Sigmoid colon (tissue), 4 donors: Measurements from ENCODE around the gene ARHGAP22.

ENCODE experiments used
- CTCF ChIP-seq, 4 experiments: fragments of 450-650 bp in 3 of 4; fragments of 200-600 bp in 1 of 4; IDR thresholded peaks; one replicate each; pipeline ENCODE4 v1.5.1; 2016 to 2019; ENCODE audit warnings: antibody characterized with exemption in 4 of 4, mild to moderate bottlenecking in 3 of 4, moderate library complexity in 2 of 4
- EP300 ChIP-seq, 4 donors: sonication (generic); formaldehyde crosslinking; IDR thresholded peaks; one replicate each; pipeline ENCODE4 v1.6.1; 2017; ENCODE audit warnings: antibody characterized with exemption in 4 of 4
- POLR2A ChIP-seq, 2 donors: fragments of 450-650 bp; IDR thresholded peaks; one replicate each; pipeline ENCODE4 v1.6.1; 2016; ENCODE audit warnings: antibody characterized with exemption in 2 of 2, mild to moderate bottlenecking in 2 of 2, moderate library complexity in 2 of 2
- POLR2AphosphoS5 ChIP-seq, 4 donors: sonication (generic); formaldehyde crosslinking; IDR thresholded peaks; one replicate each; pipeline ENCODE4 v1.6.1; 2017; ENCODE audit warnings: antibody characterized with exemption in 4 of 4

DNA sequence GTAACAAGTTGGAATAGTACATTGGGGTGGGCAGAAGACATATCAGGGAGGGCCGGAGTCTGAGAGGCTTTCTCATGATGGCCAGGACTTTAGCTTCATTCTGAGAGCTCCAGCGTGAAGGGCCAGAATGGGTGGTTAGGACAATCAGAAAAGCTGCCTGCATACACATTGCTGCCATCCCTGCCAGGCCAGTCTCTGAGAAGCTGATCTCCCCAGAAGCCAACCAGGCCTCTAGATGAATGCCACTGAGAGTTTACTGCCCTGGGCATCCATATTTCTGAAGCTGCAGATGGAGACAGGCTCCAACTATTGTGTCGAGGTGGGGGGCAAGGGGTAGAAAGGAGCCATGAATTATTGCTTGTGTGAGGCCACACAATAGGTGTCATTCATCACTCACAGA lies 32.0 kb upstream of the ARHGAP22 start:
- TF ChIP-seq POLR2A (IDR thresholded peaks at IDR 0.05) (no peak), CTCF (IDR thresholded peaks at IDR 0.05) (no peak), POLR2AphosphoS5 (IDR thresholded peaks at IDR 0.05) (no peak), EP300 (IDR thresholded peaks at IDR 0.05) (no peak)
